ENCODE data around the gene TUBA1A.
"Not testable (repeated sequence)": the region's sequence is repeated elsewhere in the genome, so short reads cannot be mapped to it uniquely, and the experiment has no call there.

TUBA1A gene

GRCh38 chr12:49188201-49188915 lies 522 bp downstream of the TUBA1A start:
- Histone ChIP-seq H3K4me1 (ENCODE audit: control insufficient read depth in 5 of 5, insufficient read depth in 5 of 5, low read length in 5 of 5) (peaks cover 0 to 21% (median 18%) of the 10 kb centered on the region in 5 donors), H3K27ac (ENCODE audit: low read depth, low read length) (peak overlapping the region; percentile 89), H3K9ac (ENCODE audit: low read length in 5 of 5) (peak overlapping the region in 4 of 5 donors; percentile 62 to 77 (median 70)), H3K9me3 (ENCODE audit: control insufficient read depth in 5 of 5, low read length in 5 of 5) (no peaks in the 10 kb centered on the region), H3K36me3 (ENCODE audit: control insufficient read depth in 5 of 5, insufficient read depth in 5 of 5, low read length in 5 of 5) (peaks cover 3 to 28% (median 16%) of the 10 kb centered on the region in 5 donors), H3K4me3 (ENCODE audit: low read depth in 1 of 5, low read length in 5 of 5) (peak overlapping the region; percentile 76 to 96 (median 90)), H3K27me3 (ENCODE audit: control insufficient read depth in 5 of 5, insufficient read depth in 4 of 5, low read length in 5 of 5) (no peaks in the 10 kb centered on the region)

- Histone ChIP-seq H3K36me3 (ENCODE audit: control insufficient read depth in 5 of 5, insufficient read depth in 5 of 5, low read length in 5 of 5) (peaks cover 3 to 28% (median 16%) of the 10 kb centered on the region in 5 donors), H3K4me3 (ENCODE audit: low read depth in 1 of 5, low read length in 5 of 5) (peak overlapping the region; percentile 76 to 95 (median 90)), H3K27me3 (ENCODE audit: control insufficient read depth in 5 of 5, insufficient read depth in 4 of 5, low read length in 5 of 5) (no peaks in the 10 kb centered on the region), H3K4me1 (ENCODE audit: control insufficient read depth in 5 of 5, insufficient read depth in 5 of 5, low read length in 5 of 5) (peaks cover 0 to 21% (median 18%) of the 10 kb centered on the region in 5 donors), H3K9me3 (ENCODE audit: control insufficient read depth in 5 of 5, low read length in 5 of 5) (no peaks in the 10 kb centered on the region), H3K9ac (ENCODE audit: low read length in 5 of 5) (no peak overlapping the region), H3K27ac (ENCODE audit: low read depth, low read length) (no peak overlapping the region)
These were observed 1.7 kb downstream of the TUBA1A start for GRCh38 chr12:49187184-49187583.

- H3K27ac ChIP-seq (ENCODE audit: low read depth, low read length): not testable (repeated sequence)
These were observed 2.6 kb downstream of the TUBA1A start for GRCh38 chr12:49186307-49186706.

GRCh38 chr12:49184697-49185096 lies 4.2 kb downstream of the TUBA1A start:
- not testable (repeated sequence) for H3K9ac ChIP-seq (ENCODE audit: low read length in 5 of 5); H3K27ac ChIP-seq (ENCODE audit: low read depth, low read length); H3K4me3 ChIP-seq (ENCODE audit: low read depth in 1 of 5, low read length in 5 of 5); H3K27me3 ChIP-seq (ENCODE audit: control insufficient read depth in 5 of 5, insufficient read depth in 4 of 5, low read length in 5 of 5); H3K9me3 ChIP-seq (ENCODE audit: control insufficient read depth in 5 of 5, low read length in 5 of 5)
- Histone ChIP-seq H3K36me3 (ENCODE audit: control insufficient read depth in 5 of 5, insufficient read depth in 5 of 5, low read length in 5 of 5) (peaks cover 3 to 28% (median 16%) of the 10 kb centered on the region in 5 donors), H3K4me1 (ENCODE audit: control insufficient read depth in 5 of 5, insufficient read depth in 5 of 5, low read length in 5 of 5) (peaks cover 0 to 21% (median 18%) of the 10 kb centered on the region in 5 donors)

More at GRCh38 chr12:49186307-49186706, 2.6 kb downstream of the TUBA1A start:
- not testable (repeated sequence) for H3K27me3 ChIP-seq (ENCODE audit: control insufficient read depth in 5 of 5, insufficient read depth in 4 of 5, low read length in 5 of 5); H3K9me3 ChIP-seq (ENCODE audit: control insufficient read depth in 5 of 5, low read length in 5 of 5); H3K4me3 ChIP-seq (ENCODE audit: low read depth in 1 of 5, low read length in 5 of 5); H3K9ac ChIP-seq (ENCODE audit: low read length in 5 of 5)
- Histone ChIP-seq H3K36me3 (ENCODE audit: control insufficient read depth in 5 of 5, insufficient read depth in 5 of 5, low read length in 5 of 5) (peaks cover 3 to 28% (median 16%) of the 10 kb centered on the region in 5 donors), H3K4me1 (ENCODE audit: control insufficient read depth in 5 of 5, insufficient read depth in 5 of 5, low read length in 5 of 5) (peaks cover 0 to 21% (median 18%) of the 10 kb centered on the region in 5 donors)

GRCh38 chr12:49183214-49183950 lies 5.5 kb downstream of the TUBA1A start:
- H3K27me3 ChIP-seq (ENCODE audit: control insufficient read depth in 5 of 5, insufficient read depth in 4 of 5, low read length in 5 of 5); H3K9ac ChIP-seq (ENCODE audit: low read length in 5 of 5); H3K9me3 ChIP-seq (ENCODE audit: control insufficient read depth in 5 of 5, low read length in 5 of 5); H3K4me3 ChIP-seq (ENCODE audit: low read depth in 1 of 5, low read length in 5 of 5); H3K27ac ChIP-seq (ENCODE audit: low read depth, low read length): not testable (repeated sequence)
- Histone ChIP-seq H3K4me1 (ENCODE audit: control insufficient read depth in 5 of 5, insufficient read depth in 5 of 5, low read length in 5 of 5) (peaks cover 0 to 14% (median 10%) of the 10 kb centered on the region in 5 donors), H3K36me3 (ENCODE audit: control insufficient read depth in 5 of 5, insufficient read depth in 5 of 5, low read length in 5 of 5) (peaks cover 3 to 28% (median 16%) of the 10 kb centered on the region in 5 donors)

- no peak overlapping the region for H3K27ac ChIP-seq (ENCODE audit: low read depth, low read length)
- no peaks in the 10 kb centered on the region for H3K4me1 ChIP-seq (ENCODE audit: control insufficient read depth in 5 of 5, insufficient read depth in 5 of 5, low read length in 5 of 5)
- no peaks in the 10 kb centered on the region for H3K9me3 ChIP-seq (ENCODE audit: control insufficient read depth in 5 of 5, low read length in 5 of 5)
- H3K36me3 ChIP-seq (ENCODE audit: control insufficient read depth in 5 of 5, insufficient read depth in 5 of 5, low read length in 5 of 5): no peaks in the 10 kb centered on the region
- no peaks in the 10 kb centered on the region for H3K27me3 ChIP-seq (ENCODE audit: control insufficient read depth in 5 of 5, insufficient read depth in 4 of 5, low read length in 5 of 5)
- no peak overlapping the region for H3K4me3 ChIP-seq (ENCODE audit: low read depth in 1 of 5, low read length in 5 of 5)
- no peak overlapping the region for H3K9ac ChIP-seq (ENCODE audit: low read length in 5 of 5)
These were observed 14.7 kb downstream of the TUBA1A start for GRCh38 chr12:49174218-49174617.

- Histone ChIP-seq H3K36me3 (ENCODE audit: control insufficient read depth in 5 of 5, insufficient read depth in 5 of 5, low read length in 5 of 5) (no peaks in the 10 kb centered on the region), H3K4me1 (ENCODE audit: control insufficient read depth in 5 of 5, insufficient read depth in 5 of 5, low read length in 5 of 5) (peaks cover 0 to 2% (median 0%) of the 10 kb centered on the region in 5 donors), H3K4me3 (ENCODE audit: low read depth in 1 of 5, low read length in 5 of 5) (no peak overlapping the region), H3K9ac (ENCODE audit: low read length in 5 of 5) (no peak overlapping the region), H3K27ac (ENCODE audit: low read depth, low read length) (no peak overlapping the region), H3K9me3 (ENCODE audit: control insufficient read depth in 5 of 5, low read length in 5 of 5) (no peaks in the 10 kb centered on the region), H3K27me3 (ENCODE audit: control insufficient read depth in 5 of 5, insufficient read depth in 4 of 5, low read length in 5 of 5) (no peaks in the 10 kb centered on the region)
These were observed 18.0 kb downstream of the TUBA1A start for GRCh38 chr12:49170924-49171323.

GRCh38 chr12:49165114-49165513 lies 23.8 kb downstream of the TUBA1A start:
- H3K36me3 ChIP-seq (ENCODE audit: control insufficient read depth in 5 of 5, insufficient read depth in 5 of 5, low read length in 5 of 5): no peaks in the 10 kb centered on the region
- no peaks in the 10 kb centered on the region for H3K27me3 ChIP-seq (ENCODE audit: control insufficient read depth in 5 of 5, insufficient read depth in 4 of 5, low read length in 5 of 5)
- H3K4me1 ChIP-seq (ENCODE audit: control insufficient read depth in 5 of 5, insufficient read depth in 5 of 5, low read length in 5 of 5): peaks cover 0 to 3% (median 0%) of the 10 kb centered on the region in 5 donors
- H3K9me3 ChIP-seq (ENCODE audit: control insufficient read depth in 5 of 5, low read length in 5 of 5): no peaks in the 10 kb centered on the region
- no peak overlapping the region for H3K9ac ChIP-seq (ENCODE audit: low read length in 5 of 5)
- no peak overlapping the region for H3K27ac ChIP-seq (ENCODE audit: low read depth, low read length)
- H3K4me3 ChIP-seq (ENCODE audit: low read depth in 1 of 5, low read length in 5 of 5): no peak overlapping the region

- H3K4me3 ChIP-seq (ENCODE audit: low read depth in 1 of 5, low read length in 5 of 5); H3K9me3 ChIP-seq (ENCODE audit: control insufficient read depth in 5 of 5, low read length in 5 of 5); H3K27ac ChIP-seq (ENCODE audit: low read depth, low read length); H3K36me3 ChIP-seq (ENCODE audit: control insufficient read depth in 5 of 5, insufficient read depth in 5 of 5, low read length in 5 of 5); H3K9ac ChIP-seq (ENCODE audit: low read length in 5 of 5); H3K27me3 ChIP-seq (ENCODE audit: control insufficient read depth in 5 of 5, insufficient read depth in 4 of 5, low read length in 5 of 5); H3K4me1 ChIP-seq (ENCODE audit: control insufficient read depth in 5 of 5, insufficient read depth in 5 of 5, low read length in 5 of 5): not testable (repeated sequence)
These were observed 27.0 kb downstream of the TUBA1A start for GRCh38 chr12:49161901-49162300.

Data from subcutaneous abdominal adipose tissue (tissue), 5 donors.